Uterine smooth muscle cell (primary cell): ENCODE measurements around the gene RPP21. TPM values are rescaled to one million over a fixed set of nuclear protein-coding genes. Genes with fewer than 3 reads are reported as not detected.

Source experiments
- total RNA-seq: library from RNA; depleted of rRNA; stranded (reverse); fragments of >200 nt; gene quantifications from 2 replicates; pipeline ENCODE4 v1.2.3, GENCODE V29; 2014

Gene RPP21
- total RNA-seq = 28.9 and 30.0 TPM in 2 replicates

DNA sequence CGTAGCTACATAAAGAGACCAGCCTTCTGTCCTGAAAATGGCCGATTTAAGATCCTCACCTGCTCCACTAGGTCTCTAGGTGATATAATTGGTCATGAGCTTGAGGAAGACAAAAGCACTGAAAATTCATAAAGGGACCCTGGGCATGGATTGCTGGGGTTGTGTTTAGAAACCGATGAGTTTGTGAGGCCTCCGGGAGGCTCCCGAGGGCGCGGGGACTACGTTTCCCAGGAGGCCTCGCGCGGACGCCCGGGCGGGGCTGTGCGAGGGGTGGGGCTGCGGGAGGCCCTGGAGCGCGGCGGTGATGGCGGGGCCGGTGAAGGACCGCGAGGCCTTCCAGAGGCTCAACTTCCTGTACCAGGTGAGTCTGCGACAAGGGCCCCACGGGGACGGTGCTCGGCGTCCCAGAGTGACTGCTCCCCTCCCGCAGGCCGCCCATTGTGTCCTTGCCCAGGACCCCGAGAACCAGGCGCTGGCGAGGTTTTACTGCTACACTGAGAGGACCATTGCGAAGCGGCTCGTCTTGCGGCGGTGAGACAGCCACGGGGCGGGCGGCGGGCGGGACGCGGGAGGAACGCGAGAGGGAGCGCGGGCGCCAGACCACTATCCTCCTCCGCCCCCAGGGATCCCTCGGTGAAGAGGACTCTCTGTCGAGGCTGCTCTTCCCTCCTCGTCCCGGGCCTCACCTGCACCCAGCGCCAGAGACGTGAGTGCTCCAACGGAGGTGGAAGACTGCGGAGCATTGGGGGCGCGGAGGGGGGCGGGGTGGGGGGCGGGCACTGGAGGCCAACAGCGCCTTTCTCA is at the start of gene RPP21:
TSS of gene RPP21 (plus strand) at position 289 of the 804 bp plus-strand sequence. CDS start at position 305, 16 bp downstream.

DNA sequence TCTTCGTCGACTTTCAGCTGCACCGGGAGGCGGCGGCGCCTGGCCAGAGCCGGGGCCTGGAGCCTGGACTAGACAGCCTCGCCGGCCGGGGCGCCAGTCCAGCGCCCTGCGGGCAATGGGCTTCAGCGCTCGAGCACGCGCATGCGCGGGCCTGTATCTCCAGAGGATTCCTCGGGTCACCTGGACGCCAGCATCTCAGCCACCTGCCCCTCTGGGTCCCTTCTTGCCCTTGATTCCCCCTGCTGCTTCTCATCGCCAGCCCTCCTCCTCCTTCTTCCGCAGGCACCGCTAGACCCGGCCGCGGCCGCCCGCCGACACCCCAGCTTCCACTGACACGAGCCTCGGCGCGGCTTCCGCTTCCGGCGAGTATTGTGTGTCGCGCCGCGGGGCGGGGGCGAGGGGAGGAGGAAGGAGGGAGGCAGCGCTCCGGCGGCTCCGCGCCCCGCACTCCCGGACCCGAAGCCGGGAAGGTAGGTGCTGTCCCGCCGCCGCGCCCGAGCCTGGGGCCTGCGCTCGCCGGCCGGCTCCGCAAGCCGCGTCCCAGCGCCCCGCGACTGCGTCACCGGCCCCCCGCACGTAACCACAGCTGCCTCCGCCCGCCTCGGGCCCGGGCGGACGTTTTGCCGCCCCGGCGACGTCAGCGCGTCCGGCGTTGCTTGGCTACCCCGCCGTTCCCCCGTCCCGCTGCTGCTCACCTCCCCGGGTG is 18.3 kb upstream of the RPP21 start, which contains the start of gene TRIM39:
TSS of gene TRIM39 (plus strand) at position 402 of the 706 bp plus-strand sequence. CDS start 2,391 bp downstream, outside the sequence.

Other genes starting within 250 kb of the RPP21 start
- not detected in 2 replicates for gene TRIM31, start 232.1 kb upstream of the RPP21 start, total RNA-seq
- gene TRIM40, start 209.0 kb upstream of the RPP21 start, total RNA-seq = not detected in 2 replicates
- gene TRIM10, start 183.9 kb upstream of the RPP21 start, total RNA-seq = 0.12 TPM in 1 of 2 replicates, not detected in the other
- not detected in 2 replicates for gene TRIM15, start 181.6 kb upstream of the RPP21 start, total RNA-seq
- gene TRIM26, start 131.8 kb upstream of the RPP21 start, total RNA-seq = 24.0 and 28.9 TPM in 2 replicates
- gene TRIM39, start 18.2 kb upstream of the RPP21 start, total RNA-seq = 8.4 and 13.9 TPM in 2 replicates
- 166 and 211 TPM in 2 replicates for gene HLA-E, start 144.4 kb downstream of the RPP21 start, total RNA-seq
- gene GNL1, start 211.3 kb downstream of the RPP21 start, total RNA-seq = 56.8 and 62.1 TPM in 2 replicates
- gene PRR3, start 212.1 kb downstream of the RPP21 start, total RNA-seq = 3.6 and 4.5 TPM in 2 replicates
- gene ABCF1, start 226.3 kb downstream of the RPP21 start, total RNA-seq = 45.4 and 62.5 TPM in 2 replicates